ENCODE measurements around the gene NUPR1.
"Not testable (repeated sequence)": the region's sequence is repeated elsewhere in the genome, so short reads cannot be mapped to it uniquely, and the experiment has no call there.

NUPR1 gene

GRCh38 chr16:28526201-28527099, 12.3 kb downstream of the NUPR1 start:
- no peak for DNase-seq

- DNase-seq: no peak
Observed at GRCh38 chr16:28524681-28525171, 14.0 kb downstream of the NUPR1 start.

- no peak for DNase-seq
Observed at GRCh38 chr16:28522792-28523191, 16.0 kb downstream of the NUPR1 start.

- no peak for DNase-seq
Observed at GRCh38 chr16:28521436-28521835, 17.3 kb downstream of the NUPR1 start.

- no peak for DNase-seq
Observed at GRCh38 chr16:28520672-28521071, 18.1 kb downstream of the NUPR1 start.

- DNase-seq: no peak
Observed at GRCh38 chr16:28514246-28514645, 24.5 kb downstream of the NUPR1 start.

- DNase-seq: no peak
Observed at GRCh38 chr16:28513484-28514181, 25.1 kb downstream of the NUPR1 start.

GRCh38 chr16:28511801-28512789, 26.7 kb downstream of the NUPR1 start:
- DNase-seq: no peak

- DNase-seq: no peak
Observed at GRCh38 chr16:28511031-28511430, 27.7 kb downstream of the NUPR1 start.

GRCh38 chr16:28505489-28506137, 33.2 kb downstream of the NUPR1 start:
- no peak for DNase-seq

- no peak for DNase-seq
Observed at GRCh38 chr16:28504707-28505404, 33.9 kb downstream of the NUPR1 start.

GRCh38 chr16:28503470-28504259, 35.1 kb downstream of the NUPR1 start:
- no peak for DNase-seq

GRCh38 chr16:28502290-28502689, 36.5 kb downstream of the NUPR1 start:
- DNase-seq: no peak

GRCh38 chr16:28501258-28502232, 37.2 kb downstream of the NUPR1 start:
- no peak for DNase-seq

- DNase-seq: not testable (repeated sequence)
Observed at GRCh38 chr16:28500476-28501180, 38.1 kb downstream of the NUPR1 start.

GRCh38 chr16:28499854-28500253, 38.9 kb downstream of the NUPR1 start:
- DNase-seq: no peak

- no peak for DNase-seq
Observed at GRCh38 chr16:28498666-28499381, 40.0 kb downstream of the NUPR1 start.

Measured in central memory CD4-positive, alpha-beta T cell (primary cell).